Germinal center (tissue), 1 donor: ENCODE results near the gene FAM180B.
A peak's percentile ranks its signal among the peaks of the same experiment; 100 is the strongest.
"Not testable (repeated sequence)": the region's sequence is repeated elsewhere in the genome, so short reads cannot be mapped to it uniquely, and the experiment has no call there.

Source experiments
- DNase-seq: peaks from one replicate; pipeline ENCODE4 v3.0.0; 2012; ENCODE audit warnings: mixed read lengths, low spot score

Gene FAM180B, protein sequence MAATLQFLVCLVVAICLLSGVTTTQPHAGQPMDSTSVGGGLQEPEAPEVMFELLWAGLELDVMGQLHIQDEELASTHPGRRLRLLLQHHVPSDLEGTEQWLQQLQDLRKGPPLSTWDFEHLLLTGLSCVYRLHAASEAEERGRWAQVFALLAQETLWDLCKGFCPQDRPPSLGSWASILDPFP

DNA sequence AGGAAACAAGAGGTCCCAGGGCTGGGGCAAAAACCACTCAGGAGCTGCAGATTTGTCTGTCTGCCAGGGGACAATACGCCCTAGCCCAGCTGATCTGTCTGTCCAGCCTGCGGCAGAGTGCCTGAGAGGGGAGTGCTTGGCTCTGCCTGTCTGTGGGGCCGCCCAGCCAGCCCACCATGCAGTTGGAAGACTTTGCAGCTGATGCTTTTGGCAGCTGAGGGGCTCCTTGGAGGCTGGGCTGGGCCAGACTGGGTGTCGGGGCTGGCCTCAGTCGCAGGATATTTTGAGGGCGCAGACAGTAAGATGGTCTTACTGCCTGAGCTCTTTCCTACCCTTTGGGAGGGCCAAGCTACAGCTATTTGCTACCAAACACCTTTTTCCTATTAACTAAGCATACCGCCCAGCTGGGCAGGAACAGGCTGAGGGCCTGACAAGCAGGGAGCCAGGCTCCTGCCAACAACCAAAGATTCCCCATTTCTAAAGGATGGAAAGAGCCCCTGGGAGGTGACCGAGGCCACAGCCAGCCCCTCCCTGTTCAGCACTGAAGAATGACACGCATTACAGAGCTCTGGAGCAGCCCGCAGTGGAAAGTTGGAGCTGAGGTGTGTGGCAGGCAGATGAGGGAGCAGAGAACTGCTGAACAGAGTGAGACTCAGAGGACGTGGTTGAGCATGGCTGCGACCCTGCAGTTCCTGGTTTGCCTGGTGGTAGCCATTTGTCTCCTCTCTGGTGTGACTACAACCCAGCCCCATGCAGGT lies at the start of gene FAM180B:
FAM180B (plus strand) TSS at position 581 of the 758 bp plus-strand sequence; CDS start at position 672, 91 bp downstream.
- no peak for DNase-seq

DNA sequence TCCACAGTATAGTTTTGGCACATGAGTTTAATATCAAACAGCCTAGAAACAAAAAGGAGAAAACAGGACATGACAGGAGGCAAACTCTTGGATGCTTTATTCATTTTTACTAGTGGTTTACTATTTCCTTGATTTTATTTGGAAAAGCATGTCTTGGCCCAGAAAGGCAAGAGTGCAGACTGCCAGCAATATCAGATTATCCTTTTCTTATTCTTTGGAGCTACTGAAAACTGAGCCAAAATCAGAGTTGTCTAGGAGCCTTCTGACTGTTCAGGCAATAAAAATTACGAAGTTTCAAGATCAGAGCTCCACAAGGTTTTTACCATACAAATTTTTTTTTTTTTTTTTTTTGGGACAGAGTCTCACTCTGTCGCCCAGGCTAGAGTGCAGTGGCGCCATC lies 49.6 kb upstream of the FAM180B start:
- DNase-seq: no peak

DNA sequence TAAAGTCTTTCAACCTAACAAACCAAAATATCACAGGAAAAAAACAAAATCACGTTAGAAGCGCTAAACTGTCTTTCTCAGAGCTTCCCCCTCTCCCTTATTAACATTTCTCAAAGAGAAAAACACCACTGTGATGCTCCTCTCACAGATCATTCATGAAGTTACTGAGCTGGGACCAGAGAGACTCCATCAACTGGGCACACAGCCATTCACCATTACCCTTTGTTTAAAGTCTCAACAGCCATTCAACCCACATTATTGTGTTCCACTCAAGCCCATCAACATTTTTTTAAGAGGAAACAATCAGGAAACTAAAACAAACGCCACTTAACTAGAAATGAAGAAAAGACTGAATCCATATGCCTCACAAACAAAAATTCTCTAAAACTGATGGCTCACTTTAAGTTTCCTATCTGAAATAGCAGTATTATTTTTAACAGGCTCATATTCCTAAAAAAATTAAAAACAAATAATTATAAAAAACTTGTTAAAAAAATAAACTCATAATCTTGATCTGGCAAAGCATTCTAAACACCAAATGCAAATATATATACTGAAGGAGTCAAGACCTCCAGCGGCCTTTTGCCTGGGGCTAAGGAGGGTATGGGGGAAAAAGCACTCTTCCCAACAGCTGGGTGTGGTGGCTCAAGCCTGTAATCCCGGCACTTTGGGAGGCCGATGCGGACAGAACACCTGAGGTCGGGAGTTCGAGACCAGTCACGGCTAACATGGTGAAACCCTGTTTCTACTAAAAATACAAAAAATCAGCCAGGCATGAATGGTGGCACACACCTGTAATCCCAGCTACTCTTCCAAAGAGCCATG lies 47.5 kb upstream of the FAM180B start:
- no peak for DNase-seq

DNA sequence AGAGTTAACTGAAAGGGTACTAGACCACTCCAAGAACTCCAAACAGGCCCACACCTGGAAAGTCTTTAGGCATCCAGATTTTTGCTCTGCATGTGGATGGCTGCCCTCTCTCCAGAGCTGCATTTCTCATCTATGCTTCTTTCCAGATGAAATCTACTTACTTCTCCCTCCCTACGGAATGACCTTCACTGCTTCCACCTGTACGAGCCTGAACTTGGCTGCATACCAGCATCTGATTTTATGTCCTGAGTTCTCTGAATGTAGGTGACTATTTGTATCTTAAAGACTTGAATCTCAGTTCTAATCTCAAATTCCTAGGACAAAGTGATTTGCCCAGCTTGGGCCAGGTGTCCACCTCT lies 46.8 kb upstream of the FAM180B start:
- no peak for DNase-seq

DNA sequence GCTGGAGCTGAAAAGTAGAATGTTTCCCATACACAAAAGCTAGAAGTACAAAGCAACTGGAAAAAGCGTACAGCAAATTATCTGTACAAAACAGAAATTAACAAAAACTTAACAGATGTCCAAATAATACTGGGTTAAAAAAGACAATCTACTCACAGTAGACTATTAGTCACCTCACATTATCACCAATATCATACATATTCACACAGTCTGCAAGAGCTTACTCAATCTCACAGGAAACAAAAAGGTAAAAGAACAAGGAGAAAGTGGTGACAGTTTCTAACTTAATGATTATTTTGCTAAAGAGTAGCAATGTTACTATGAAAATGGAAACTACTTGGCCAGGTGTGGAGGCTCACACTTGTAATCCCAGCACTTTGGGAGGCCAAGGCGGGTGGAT lies 45.4 kb upstream of the FAM180B start:
- no peak for DNase-seq

DNA sequence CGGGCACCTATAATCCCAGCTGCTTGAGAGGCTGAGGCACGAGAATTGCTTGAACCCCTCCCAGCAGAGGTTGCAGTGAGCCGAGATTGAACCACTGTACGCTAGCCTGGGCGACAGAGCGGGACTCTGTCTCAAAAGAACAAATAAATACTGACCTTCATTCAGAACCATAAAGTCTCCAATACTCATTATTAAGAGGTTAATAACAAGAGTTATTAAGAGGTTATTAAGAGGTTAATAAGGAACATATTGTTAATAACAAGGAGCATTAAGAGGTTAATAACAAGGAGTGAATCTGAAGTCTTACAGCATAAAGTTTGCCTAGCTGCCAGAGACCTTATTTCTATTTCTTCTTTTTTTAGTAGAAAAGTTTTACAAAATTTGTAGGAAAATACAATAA lies 41.2 kb upstream of the FAM180B start:
- DNase-seq: no peak

DNA sequence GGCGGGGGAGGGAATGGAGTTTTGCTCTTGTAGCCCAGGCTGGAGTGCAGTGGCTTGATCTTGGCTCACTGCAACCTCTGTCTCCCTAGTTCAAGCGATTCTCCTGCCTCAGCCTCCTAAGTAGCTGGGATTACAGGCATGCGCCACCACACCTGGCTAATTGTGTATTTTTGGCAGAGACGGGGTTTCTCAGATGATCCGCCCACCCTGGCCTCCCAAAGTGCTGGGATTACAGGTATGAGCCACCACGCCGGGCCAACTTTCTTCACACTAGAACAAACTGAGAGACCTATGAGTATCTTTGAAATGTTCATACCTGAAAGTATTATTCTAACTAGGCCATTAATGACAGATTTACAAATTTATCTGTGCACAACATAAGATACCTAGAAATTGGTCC lies 40.2 kb upstream of the FAM180B start:
- not testable (repeated sequence) for DNase-seq

DNA sequence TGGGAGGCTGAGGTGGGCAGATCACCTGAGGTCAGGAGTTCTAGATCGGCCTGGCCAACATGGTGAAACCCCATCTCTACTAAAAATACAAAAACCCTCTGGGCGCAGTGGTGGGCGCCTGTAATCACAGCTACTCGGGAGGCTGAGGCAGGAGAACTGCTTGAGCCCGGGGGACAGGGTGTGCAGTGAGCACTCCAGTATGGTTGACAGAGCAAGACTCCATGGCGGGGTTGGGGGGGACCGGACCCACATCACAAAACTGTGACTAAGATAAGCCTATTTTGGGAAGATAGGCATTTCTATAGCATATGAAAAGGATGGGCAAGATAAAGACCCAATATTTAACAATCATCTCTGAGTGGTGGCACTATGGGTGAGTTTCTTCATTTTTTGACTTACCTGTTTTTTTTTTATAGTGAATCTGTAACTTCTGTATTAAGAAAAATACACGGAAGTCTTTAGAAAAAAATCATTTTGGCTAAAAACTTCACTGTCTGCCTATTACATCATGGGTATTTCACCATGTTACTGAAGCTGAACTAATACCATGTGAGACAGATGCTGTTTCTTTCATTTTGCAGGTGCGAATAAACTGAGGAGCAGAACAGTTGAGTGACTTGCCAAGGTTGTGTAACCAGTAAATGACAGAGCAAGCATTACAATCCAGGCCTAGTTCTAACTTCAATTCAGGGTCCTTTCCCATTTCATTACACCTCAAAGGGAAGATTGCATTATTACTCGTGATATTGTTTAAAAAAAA lies 36.0 kb upstream of the FAM180B start:
- no peak for DNase-seq

DNA sequence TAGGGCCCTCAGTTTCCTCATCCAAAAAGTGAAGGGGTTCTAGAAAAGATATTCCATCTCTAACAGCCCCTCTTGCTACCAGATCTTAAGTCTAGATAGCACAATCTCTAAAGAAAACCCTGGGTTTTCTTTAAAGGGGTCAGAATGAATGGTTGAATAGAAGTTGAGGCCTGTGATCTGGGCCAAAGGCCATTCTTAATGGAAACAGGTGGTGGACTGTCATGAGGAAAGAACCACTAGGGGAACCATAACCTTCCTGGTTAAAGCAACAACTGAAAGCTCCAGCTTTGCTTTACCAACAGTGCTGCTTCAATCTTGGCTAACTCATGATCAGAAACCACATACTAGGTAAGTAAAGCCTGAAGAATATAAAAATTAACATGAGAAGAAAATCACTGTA lies 35.4 kb upstream of the FAM180B start:
- peak; percentile 31 for DNase-seq

DNA sequence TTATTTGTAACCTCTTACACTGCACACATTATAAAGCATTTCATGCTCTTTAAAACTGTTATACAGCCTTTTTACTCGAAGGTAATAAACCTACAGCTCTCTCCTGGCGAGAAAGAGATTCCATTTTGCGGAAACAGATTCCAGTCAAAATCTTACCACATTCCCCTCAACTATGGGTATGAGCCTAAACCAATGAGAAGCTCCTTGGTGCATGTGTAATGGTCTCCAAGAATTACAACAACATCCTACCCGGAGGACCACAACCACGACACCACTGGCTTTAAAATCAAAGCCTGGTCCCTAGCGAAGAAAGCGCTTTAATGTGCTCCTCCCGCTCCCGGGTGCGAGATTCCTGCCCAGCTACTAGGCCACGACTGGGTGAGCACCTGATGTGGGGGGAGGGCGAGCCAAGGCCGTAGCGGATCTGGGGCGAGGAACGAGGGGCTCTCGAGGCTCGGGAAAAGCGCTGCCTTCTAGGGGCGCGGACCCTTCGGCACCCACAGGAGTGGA lies 34.4 kb upstream of the FAM180B start:
- DNase-seq: peak; percentile 6

DNA sequence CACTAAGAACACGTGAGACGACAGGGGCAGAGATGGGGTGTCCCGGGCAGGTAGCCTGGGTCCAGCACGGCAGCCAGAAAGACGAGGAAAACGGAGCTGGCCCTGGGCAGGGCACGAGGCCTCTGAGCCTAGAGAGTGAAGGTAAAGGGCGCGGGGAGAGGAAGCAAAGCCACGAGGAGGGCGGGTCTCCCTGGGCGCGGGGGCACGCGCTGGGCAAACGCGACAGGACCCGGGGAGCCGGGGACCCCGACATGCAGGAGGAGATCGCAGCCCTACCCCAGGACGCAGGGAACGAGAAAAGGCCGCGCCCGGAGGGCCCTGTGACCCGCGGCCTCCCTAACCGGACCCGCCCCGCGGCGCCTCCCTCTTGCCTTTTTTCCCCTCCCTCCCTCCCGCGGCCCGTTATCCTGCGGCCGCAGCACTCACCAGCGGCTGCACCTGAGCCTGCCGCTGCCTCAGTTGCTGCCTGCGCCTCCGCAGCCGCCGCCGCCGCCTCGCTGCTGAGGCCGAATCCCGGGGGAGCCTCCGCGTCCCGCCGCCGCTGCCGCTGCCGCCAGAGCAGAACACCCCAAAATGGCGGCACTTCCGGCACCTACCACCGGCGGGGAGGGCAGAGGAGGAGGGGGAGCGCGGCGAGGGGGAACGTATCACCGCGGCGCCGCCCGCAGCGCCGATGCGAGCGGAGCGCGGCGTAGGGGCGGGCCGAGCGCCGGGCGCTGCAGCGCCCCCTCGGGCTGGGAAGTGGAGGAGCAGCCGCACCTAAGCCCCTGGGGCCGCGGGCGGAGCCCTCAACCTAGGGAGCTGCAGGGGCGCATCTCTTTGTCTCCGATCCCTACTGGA lies 33.7 kb upstream of the FAM180B start, which contains the start of gene CELF1:
CELF1 (minus strand) TSS at position 567 of the 840 bp plus-strand sequence. CDS start 53,609 bp downstream, outside the sequence.
- DNase-seq: peak; percentile 91

DNA sequence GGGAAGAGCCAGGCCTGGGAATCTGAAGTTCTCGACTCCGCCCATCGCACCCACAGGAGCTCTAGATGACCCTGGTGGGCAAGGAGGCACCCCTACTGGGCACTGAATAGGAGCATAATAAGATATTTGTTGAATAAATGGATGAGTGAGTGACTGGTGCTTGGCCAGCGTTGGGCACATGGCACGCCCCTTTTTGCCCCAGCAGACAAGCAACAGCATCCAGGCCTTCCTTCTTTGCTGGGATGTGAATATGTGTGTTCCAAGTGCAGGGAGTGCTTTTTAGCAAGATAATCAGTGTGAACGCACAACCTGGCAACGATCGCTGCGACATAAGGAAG lies 33.1 kb upstream of the FAM180B start:
- no peak for DNase-seq

DNA sequence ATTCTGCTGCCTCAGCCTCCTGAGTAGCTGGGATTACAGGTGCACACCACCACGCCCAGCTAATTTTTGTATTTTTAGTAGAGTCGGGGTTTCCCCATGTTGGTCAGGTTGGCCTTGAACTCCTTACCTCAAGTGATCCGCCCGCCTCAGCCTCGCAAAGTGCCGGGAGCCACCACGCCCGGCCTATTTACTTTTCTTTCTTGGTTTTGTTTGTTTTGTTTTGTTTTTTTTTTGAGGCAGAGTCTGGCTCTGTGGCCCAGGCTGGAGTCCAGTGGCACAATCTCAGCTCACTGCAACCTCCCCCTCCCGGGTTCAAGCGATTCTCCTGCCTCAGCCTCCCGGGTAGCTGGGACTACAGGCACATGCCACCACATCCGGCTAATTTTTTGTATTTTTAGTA lies 29.5 kb upstream of the FAM180B start:
- DNase-seq: not testable (repeated sequence)

DNA sequence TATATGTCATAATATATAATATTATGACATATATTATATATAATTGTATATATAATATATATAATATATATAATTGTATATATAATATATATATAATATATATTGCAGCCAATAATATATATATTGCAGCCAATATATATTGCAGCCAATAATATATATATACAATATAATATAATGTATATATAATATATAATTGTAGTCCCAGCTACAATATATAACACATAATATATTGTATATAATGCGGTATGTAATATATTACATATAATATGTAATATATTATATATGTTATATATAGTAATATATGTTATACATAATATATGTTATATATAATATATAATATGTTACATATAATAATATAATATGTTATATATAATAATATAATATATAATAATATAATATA lies 27.8 kb upstream of the FAM180B start:
- no peak for DNase-seq

DNA sequence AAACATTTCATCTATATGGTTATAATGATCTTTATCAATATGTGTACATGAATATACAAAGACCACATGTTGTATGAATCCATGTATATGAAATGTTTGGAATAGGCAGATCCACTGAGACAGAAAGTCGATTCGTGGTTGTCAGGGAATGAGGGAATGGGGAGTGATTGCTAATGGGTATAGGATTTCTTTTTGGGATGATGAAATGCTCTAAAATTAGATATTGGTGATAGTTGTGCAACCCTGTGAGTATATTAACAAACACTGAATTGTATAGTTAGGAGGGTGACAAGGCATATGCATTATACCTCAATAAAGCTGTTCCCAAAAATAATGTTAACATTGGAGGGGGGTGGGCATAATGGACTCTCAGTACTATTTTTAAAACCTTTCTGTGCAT lies 26.1 kb upstream of the FAM180B start:
- DNase-seq: no peak

DNA sequence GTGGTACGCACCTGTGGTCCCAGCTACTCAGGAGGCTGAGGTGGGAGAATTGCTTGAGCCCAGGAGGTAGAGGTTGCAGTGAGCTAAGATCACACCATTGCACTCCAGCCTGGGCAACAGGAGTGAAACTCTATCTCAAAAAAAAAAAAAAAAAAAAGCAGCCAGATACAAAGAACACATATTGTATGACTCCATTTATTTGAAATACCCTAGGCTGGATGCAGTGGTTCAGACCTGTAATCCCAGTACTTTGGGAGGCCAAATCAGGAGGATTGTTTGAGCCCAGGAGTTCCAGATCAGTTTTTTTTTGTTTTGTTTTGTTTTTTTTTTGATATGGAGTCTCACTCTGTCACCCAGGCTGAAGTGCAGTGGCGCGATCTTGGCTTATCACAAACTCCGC lies 24.1 kb upstream of the FAM180B start:
- DNase-seq: not testable (repeated sequence)

DNA sequence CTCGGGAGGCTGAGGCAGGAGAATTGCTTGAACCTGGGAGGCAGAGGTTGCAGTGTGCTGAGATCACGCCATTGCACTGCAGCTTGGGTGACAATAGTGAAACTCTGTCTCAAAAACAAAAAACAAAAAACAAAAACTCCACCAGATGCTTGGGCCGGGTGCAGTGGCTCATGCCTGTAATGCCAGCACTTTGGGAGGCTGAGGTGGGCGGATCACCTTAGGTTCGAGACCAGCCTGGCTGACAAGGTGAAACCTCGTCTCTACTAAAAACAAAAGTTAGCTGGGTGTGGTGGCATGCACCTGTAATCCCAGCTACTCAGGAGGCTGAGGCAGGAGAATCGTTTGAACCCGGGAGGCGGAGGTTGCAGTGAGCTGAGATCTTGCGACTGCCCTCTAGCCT lies 22.1 kb upstream of the FAM180B start:
- not testable (repeated sequence) for DNase-seq

DNA sequence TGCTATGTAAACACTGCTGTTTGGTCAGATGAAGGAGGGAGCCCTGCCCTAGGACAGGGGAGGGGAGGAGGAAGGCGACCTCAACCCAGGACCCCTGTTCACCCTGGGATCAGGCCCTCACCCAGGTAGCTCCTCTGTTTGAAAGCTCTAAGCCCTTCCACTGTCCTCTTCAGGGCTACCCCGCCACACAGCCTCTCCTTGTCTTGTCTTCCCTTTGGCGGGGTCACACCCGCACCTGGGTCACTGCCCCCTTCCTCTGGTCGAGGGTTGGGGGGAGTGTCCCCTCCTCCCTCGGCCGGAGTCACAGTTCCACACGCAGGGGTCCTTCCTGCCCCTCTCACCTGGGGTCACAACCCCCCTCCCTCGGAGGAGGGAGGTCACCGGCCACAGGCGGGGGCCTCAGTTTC lies 21.5 kb upstream of the FAM180B start:
- no peak for DNase-seq

DNA sequence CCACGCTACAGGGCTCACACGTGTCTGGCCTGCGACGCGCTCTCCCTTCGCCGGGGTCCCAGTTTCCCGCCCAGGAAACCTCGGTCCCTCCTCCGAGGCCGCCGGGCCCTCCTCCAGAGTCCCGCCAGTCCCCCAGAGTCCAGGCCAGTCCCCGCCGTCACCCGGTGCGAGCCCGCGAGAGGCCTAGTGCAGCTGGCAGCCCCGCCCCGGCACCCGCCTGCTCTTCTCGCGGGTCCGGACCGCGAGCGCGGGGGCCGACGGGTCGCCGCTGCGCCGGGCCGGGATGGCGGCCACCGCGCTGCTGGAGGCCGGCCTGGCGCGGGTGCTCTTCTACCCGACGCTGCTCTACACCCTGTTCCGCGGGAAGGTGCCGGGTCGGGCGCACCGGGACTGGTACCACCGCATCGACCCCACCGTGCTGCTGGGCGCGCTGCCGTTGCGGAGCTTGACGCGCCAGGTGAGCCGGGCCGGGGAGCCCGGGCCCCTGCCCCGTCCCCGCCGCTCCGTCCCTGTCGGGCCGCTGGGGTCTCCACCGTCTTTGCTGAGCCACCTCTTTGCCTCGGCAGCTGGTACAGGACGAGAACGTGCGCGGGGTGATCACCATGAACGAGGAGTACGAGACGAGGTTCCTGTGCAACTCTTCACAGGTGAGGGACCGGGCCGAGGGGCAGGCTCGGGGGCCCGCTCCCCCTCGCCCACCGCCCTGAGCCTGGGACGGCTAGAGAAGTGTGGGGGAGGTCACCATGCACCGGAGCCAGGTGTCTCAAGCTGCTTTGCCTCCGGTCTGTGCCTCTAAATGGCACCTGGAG lies 20.9 kb upstream of the FAM180B start, which contains the start of gene PTPMT1:
PTPMT1 (plus strand) TSS at position 260 of the 809 bp plus-strand sequence; CDS start at position 284, 24 bp downstream.
- DNase-seq: peak; percentile 66

DNA sequence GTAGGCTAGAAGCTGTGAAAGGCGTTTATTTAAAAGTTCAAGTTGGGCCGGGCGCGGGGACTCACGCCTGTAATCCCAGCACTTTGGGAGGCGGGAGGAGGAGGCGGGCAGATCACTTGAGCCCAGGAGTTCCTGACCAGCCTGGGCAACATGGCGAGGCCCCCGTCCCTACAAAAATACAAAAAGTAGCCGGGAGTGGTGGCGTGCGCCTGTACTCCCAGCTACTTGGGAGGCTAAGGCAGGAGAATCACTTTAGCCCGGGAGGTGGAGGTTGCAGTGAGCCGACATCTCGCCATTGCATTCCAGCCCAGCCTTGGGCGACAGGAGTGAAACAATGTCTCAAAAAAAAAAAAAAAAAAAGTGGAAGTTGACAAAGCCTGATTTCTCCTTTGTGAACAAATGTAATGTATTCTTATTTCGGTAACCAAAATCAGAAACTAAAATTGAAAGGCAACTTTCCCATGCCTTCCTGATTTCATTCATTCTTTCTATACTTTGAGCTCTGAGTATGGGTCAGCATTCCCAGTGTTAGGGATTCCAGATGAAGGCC lies 20.3 kb upstream of the FAM180B start:
- DNase-seq: no peak
